GM18861 (cell line): ENCODE results near the gene ATP8B1.

Experiments
- ATAC-seq: cut with Tn5 transposase; IDR thresholded peaks from one replicate; pipeline ENCODE4 v1.9.1; 2021; ENCODE audit not compliant: unreplicated experiment

The ATP8B1 gene

DNA sequence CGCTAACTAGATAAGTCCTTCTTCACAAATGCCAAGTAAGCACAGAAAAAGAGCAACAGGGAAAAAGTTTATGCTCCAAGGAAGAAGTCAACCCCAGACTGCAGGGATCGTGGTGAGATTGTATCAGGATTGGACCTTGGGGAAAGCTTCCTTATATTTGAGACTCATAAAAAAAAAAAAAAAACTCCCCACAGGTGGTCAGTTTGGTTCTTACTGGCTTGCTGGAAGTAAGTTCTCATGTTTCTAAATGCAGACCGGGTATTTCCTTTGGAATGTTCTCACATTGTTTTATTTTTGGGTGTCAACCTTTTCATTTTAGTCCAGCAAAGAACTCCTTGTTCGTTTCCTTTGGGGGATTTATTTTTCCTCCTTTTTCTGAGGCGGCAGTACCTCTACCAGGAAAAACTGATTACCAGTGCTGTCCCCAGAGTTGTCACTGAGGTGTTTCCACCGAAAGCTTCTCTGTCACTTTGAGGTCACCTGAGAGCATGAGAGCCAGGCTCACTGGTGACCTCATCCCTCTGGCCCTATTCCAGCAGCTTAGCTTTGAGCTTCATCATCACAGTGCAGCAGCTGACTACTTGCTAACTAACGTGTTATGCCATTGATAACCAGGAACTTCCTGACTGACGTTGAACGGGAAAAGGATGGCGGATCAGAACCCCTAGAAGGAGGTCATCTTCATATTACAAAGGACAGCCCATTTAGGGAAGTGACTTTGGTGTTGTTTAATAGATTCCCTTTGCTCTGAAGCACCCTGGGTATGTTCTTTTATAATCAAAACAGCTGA is 16.8 kb upstream of the ATP8B1 start:
- ATAC-seq = no peak

DNA sequence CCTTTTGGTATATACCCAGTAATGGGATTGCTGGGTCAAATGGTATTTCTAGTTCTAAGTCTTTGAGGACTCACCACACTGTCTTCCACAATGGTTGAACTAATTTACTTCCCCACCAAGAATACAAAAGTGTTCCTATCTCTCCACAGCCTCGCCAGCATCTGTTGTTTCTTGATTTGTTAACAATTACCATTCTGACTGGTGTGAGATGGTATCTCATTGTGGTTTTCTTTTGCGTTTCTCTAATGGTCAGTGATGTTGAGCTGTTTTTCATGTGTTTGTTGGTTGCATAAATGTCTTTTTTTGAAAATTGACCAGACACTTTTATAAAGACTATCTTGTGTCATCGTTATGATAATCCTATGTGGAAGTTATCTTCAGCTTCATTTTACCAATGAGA is 16.0 kb upstream of the ATP8B1 start:
- ATAC-seq = no peak

DNA sequence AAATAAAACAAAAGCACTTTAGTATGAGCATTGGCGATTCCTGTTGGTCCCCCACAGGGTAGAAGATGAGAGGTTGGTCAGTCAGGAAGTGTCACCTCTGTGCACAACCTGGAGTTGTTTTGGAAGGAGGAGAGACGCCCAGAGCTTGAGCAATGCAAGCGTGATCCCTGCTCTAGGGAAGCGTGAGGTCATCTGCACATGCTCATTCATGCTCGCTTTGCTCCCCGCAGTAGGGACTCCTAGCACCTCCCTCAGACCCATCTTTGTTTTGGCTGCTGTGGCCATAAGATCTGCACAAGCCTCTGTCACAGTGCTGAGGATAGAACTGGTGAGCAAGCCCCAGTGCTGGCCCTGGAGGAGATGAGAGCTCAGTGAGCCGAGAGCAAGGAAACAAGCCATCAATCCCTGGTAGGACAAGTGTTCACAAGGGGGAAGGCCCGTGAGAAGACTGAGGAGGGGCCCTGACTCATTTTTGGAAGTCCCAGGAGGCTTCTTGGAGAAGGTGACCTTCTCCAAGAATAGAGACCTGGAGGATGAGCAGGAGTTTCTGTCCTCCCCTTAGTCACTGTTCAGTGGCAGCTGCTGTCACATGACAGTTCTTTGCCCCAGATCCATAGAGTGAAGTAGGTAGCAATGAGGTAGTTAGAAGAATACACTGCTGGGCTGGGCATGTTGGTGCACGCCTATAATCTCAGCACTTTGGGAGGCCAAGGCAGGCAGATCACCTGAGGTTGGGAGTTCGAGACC is 13.3 kb upstream of the ATP8B1 start:
- no peak for ATAC-seq

DNA sequence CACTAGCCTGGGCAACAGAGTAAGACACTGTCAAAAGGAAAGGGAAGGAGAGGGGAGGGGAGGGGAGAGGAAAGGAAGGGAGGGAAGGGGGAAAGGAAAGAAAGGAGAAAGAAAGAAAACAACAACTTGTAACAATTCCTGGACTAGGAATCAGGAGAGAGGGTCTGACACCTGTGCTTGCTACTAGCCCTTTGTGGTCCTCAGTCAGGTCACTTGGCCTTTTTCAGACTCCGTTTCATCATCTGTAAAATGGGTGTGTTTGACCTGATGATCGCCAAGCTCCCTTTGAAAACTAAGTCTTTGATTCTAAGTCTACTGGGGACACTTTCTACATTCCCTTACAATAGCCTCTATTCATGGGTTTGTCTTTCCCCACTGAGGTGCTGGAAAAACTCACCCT is 11.4 kb upstream of the ATP8B1 start:
- no peak for ATAC-seq

DNA sequence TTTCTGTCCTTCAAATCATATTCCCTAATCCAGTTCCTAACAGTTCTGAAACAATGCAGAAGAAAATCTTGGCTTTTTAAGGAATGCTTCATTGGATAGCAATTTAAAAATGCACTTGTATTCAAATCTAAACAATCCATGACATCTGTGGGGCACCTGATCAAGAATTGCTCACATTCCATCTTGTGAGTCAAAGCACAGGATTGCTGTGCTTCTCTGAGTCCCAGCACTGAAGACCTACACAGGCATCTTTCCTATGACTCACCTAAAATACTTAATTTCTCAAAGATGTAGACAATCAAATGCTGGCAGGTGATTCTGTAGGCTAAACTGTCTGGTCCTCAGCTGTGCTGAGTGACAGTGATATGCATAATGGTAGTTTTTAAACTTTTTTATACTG is 10.1 kb upstream of the ATP8B1 start:
- ATAC-seq = no peak

DNA sequence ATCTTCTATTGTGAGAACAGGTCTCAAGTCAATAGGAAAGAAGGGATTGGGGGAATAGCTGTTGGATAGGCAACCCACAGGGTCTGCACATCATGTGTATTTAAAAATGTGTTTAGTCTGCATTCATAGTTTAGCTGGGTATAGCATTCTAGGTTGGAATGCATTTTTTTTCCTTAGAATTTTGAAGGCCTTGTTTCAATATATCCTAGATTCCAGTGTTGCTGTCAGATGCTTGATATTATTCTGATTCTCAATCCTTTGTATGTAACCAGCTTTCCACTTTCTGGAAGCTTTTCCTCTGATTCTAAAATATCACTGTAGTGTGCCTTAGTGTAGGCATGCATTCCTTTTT is 9.0 kb upstream of the ATP8B1 start:
- no peak for ATAC-seq

DNA sequence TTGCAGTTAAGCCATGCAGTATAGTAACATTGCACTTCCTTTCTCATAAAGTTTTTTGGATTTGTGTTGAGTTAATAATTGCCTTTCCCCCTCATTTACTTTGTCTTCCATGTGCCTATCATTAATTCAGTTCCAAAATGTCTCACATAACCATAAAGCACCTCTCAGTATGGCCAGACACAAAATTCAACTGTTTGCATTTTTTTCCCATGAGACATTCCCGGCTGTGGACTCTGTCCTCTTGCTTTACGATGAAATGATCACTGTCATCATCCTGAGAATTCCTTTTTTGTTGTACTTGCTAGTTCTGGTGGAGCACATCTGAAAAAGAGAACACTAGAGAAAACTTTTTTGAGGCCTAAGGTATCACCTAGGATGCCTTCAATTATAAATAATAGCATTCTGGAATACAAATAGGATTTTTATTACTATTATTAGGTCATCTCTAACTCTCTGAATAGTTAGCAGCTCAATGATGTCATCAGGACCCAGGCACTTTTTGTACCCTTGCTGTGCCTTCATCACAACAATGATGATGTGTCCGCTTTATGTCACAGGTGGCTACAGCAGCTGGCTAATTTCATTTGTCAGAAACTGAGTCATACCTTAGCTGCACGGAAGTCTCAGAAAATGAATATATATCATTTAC is 8.5 kb upstream of the ATP8B1 start:
- no peak for ATAC-seq

DNA sequence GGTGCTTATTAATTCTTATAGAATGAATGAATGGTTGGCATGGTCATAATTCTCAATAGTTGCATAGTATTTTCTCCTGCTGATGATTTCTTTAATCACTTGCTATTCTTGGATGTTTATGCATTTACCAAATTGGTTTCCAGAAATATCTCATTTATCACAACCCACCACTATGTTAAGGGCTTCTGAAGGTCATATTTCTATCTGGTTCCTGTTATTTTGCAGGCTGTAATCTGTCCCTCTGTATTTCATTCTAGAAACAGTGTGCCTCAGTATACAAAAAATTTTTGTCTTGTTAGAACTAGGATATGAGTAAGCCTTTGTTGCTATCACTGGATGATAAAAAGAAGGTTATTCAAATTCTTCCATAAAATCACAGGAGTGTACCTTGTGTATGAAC is 6.1 kb upstream of the ATP8B1 start:
- no peak for ATAC-seq

DNA sequence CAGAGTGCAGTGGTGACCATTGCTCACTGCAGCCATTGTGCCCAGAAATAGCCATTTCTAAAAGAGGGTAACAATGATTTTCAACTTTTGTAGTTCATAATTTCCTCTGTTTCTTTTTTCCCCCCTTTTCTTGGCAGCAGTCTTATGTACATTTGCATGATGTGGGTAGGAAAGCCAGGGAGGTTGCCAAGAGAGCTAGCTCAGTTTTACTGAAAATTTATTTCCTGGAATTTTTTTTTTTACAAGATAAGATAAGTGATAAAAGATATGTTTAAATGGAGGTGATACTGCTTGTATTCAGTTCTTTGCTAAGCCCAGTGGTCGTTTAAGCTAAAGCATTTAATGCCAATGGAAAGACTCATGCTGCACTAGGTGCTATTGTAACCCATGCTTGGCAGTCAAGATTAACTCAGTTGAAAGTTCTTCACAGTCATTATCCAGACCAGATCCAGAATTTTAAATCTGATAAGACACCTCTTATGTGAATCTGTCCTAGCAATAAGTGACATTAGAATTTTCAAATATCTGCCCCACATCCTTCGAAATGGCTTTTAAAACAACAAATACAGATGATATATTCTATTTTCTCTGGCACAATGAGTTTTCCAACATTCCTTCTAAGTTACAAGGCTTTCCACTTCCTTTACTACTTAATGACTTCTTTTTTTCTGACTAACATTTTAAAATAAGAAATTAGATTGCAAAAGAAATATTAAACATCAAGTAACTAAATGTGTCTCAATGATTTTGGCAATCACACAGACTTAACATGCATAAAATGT is 4.4 kb upstream of the ATP8B1 start:
- ATAC-seq = no peak

DNA sequence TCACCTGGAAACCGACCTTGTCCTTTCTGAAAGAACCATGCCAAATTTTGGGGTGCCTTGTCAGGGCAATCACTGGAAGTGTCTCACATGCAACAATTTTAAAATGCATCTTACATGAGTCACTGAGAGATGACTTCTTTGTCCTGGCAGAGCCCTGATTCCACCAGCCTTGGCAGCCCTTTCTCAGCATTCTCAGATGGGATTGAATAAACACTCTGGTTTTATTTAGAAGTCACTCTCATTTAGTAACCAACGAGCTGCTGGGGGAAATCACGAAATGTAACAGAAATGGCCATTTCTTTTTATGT is 3.8 kb upstream of the ATP8B1 start:
- no peak for ATAC-seq

DNA sequence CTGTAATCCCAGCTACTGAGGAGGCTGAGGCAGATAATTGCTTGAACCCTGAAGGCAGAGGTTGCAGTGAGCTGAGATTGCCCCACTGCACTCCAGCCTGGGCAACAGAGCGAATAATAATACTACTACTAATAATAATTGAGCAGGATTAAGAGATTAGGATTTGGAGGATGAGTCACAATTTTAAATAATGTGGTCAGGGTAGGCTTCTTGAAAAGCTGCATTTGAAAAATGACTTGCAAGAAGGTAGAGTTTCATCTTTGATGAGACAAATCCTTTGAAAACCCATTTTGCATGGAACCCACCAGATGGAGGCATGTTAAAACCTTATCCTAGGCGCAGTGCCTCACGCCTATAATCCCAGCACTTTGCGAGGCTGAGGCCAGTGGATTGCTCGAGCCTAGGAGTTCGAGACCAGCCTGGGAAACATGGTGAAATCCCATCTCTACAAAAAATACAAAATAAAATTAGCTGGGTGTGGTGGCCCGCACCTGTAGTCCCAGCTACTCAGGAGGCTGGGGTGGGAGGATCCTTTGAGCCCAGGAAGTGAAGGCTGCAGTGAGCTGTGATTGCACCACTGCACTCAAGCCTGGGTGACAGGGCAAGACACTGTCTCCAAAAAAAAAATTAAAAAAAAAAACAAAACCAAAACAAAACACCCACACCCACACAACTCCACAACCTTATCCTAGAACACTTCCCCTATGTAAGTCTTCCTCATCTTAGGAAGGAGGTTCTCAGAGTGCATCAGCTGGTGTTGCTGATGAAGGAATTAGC is 3.3 kb upstream of the ATP8B1 start:
- ATAC-seq = no peak

DNA sequence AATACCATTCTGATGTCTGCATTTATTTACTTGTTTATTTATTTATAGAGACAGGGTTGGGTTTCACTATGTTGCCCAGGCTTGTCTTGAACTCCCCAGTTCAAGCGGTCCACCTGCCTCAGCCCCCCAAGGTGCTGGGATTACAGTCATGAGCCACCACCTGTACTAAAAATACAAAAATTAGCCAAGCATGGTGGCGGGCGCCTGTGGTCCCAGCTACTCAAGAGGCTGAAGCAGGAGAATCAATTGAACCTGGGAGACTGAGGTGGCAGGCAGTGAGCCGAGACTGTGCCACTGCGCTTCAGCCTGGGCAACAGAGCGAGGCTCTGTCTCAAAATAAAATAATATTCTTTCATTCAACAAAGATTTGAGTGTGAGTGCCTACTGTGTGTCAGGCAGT is 2.0 kb upstream of the ATP8B1 start:
- no peak for ATAC-seq

DNA sequence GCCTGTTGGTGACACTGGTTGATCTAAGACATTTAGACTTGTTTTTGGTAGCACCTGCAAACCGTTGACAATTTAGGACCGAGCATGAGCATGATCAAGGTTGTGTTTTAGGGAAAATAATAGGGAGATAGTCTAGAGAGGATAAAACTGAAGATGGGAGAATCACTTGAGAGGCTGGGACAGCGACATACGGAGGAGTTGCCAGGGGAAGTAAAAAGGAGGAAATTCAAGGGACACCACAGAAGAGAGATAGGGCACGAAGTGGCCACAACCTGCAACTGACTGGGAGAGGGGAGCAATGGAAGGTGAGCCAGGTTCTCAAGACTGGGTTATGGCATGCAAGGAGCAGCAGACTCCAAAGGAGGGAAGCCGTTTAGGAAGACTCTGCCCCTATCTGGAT is 1.4 kb upstream of the ATP8B1 start:
- ATAC-seq = no peak

DNA sequence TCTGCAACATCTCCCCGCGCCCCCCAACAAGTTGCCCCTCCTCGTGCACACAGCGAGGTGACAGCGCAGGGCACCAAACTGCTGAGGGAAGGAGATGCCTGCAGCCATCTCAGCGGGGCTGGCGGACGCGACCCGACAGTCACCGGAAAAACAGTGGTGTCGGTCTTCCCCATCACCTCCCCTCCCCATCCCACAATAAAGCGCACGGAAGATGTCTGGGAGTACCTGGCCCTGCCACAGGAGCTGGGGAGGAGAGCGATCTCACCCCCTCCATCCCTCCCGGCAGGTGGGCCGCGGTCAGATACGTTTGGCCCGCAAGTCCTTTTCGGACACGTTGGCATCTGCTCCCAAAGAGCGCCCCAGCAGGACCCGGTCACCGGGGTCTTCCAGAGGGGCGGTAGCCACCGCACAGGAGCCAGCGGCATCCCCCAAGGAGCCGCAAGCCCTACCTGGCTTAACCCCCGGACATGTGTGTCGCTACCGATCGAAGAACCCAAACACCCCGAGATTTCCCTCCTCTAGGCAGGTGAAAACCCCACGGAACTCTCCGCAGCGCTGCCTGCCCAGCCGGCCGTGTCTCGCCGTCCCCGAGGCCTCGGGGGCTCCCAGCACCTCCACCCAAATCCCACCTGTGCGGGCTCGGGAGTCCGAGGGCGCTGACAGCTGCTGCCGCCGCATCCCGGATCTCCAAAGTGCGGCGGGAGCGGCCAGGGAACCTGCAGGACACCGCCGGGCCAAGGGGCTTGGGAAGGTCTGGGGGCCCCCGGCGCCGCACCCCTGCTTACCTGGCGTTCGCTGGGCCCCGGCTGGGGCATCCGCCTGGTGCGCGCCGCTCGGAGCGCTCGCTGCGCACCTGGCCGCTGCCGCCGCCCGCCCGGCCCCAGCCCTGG is 657 bp downstream of the ATP8B1 start:
- no peak for ATAC-seq

DNA sequence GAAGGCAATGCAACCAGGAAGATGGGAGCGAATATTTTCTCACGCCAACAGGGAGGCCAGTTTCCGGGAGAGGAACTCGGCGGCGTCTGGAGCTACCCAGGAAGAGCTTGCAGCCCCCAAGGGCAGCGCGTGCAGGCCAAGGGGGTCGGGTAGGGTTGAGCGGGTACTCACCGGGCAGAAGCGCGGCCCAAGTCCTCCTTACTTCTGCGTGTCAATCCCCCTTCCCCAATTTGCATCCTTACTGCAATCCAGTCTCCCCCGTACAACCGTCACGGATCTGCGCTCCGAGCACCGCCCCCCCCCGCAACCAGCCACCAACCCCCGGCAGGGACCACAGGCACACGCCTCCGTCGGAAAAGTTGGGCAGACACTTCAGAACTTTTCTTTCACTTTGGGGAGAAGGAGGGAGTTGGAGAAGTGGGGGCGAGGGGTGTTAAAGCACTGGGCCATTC is 1.3 kb downstream of the ATP8B1 start:
- no peak for ATAC-seq

DNA sequence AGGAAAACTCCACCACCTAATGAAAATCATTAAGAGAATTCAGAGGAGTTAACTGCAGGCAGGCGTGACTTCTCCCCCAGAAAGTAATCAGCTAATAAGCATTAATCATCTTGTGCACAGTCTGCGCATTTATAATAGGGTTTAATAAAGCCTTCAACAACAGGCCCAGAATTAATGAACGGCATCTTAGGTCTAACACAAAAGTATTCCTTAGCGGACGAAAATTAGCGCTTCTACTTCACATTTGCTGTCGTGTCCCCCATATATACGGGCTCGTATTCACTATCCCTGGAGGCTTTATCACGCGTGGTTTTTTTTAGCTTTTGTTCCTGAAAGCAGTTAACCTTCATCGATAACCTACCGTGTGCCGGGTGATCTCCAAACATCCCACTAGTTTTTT is 1.8 kb downstream of the ATP8B1 start:
- no peak for ATAC-seq

DNA sequence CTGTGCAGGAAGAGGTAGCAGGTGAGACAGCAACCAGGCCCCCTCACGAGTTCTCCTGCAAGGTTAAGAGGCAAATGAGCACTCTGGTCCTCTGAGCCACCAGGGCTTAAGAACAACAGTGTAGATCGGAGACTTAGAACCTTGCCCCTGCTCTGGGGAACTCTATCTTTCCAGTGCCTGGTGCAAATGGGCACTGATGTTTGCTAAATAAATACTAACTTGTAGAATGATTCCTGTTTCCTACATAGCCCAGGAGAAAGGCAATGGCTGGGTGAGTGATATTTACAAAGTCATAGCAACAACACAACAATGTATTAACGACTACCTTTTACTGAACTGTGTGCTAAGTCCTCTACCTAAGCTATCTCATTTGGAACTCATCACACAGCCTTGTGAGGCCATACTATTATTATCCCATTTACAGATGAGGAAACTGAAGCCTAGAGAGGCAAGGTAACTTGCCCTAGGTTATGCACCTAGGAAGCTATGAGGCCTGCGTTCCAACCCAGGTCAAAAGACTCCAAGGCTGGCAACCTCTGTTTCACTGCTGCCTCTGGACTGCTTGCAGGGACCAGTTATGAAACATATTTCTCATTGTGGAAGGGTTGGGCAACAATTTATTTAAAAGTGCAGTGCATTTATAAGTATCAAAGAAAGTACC is 4.3 kb downstream of the ATP8B1 start:
- ATAC-seq = no peak

DNA sequence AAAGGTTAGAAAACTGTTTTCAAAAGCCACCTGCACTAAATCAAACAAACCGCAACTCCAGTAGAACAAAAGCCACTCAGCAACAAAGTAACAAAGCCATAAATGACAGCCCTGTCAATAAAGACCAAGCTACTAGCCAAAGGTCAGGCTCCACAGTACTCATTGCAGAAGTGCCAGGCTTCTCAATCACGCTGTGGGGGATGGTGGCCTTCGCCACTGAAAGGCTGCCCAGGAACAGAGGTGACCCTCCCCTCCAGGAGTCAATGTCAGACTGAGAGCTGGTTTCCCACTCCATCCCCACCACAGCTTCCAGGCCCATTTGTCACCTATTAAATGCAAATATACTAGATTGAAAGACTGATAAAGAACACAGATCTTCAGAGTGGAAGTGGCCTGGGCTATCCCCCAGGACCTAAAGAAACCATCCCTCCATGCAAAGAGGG is 5.9 kb downstream of the ATP8B1 start:
- ATAC-seq = no peak
